ENCODE results near the gene HCAR1.
A peak's percentile ranks its signal among the peaks of the same experiment; 100 is the strongest.
"Not testable (repeated sequence)": the region's sequence is repeated elsewhere in the genome, so short reads cannot be mapped to it uniquely, and the experiment has no call there.

HCAR1 gene, protein sequence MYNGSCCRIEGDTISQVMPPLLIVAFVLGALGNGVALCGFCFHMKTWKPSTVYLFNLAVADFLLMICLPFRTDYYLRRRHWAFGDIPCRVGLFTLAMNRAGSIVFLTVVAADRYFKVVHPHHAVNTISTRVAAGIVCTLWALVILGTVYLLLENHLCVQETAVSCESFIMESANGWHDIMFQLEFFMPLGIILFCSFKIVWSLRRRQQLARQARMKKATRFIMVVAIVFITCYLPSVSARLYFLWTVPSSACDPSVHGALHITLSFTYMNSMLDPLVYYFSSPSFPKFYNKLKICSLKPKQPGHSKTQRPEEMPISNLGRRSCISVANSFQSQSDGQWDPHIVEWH

DNA sequence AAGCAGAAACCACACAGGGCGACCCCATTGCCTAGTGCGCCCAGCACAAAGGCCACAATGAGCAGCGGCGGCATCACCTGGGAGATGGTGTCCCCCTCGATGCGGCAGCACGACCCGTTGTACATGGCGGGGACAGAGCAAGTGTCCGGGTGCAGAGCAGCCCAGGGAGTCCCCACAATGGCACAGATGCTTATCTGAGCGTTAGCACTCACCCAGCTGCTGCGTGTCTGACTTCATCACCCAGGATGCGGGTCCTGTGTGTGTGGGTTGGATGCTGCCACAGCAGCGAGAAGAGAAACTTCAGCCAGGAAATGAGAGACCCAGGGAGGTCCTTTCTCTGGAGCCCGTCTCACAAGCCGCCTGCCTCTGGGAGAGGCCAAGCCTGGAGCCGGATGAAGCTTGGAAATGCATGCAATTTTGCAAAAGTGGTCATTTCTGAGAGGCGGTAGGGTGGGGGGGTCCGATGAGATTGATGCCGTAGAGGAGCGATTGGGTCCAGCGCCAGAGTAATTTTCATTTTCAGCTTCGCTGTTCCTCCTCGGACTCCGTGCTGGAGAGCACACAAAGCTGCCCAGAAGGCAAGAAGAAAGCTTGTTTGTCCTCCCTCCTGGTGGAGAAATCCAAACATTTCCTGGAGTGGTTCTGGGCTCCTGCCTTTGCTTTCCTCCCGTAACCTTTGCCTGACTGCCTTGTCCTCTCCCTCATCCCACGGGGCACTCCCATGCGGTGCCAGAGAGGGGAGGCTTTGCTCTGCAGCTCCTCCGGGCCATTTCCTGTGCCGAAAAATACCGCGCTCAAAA is at the start of gene HCAR1:
TSS of gene HCAR1 (minus strand) at position 630 of the 800 bp plus-strand sequence. CDS start at position 125, 505 bp downstream.
- FAIRE-seq = no peak

DNA sequence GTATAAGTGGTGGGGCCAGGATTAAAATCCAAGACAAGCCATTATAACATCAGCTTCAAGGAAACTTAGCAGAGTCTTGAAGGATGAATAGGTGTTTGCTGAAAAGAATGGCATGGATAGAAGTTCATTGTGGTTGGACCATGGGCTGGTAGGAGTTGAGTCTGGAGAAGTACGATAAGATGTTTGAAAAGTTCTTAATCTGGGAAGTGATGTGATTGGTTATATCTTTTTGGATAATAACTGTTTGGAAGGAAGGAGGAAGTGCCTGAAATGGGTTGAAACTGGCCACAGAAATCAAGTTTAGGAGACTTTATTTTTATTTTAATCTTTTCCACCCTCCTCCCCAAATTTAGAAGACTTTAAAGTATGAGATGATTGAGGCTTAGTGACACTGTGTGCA is 26.9 kb upstream of the HCAR1 start:
- no peak for FAIRE-seq

DNA sequence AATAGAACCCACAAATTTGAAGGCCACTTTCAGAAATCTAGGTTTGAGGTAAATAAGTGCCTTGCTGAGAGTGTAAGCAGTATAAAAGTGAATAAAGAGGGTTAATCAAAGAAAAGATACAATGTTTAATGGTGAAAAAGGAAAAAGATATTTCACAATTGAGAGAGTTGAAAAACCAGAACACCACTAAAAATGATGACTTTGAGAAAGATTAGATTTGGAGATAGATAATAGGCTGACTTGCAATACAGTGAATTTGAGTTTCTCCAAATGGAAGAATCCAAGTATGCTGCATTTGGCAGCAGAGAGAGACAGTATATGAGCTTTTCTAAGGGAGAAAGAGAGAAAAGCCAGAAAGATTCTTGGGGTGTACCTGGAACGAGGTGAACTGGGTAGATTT is 24.1 kb upstream of the HCAR1 start:
- FAIRE-seq = no peak

DNA sequence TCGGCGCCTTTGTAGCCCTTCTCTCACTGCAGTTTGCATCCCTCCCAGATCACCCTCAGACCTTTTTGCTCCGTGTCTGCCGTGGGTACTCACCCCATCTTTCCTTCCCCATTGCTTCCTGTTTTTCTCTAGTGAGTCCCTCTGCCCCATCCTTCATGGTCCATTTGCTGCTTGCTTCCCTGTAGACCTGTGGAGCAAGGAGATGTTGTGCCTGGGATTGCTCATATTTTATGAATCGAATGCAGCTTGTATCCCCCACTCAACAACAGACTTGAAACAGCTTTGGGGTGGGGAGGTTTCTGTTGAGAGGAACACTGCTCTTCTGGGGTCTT is 22.6 kb upstream of the HCAR1 start:
- FAIRE-seq = no peak

DNA sequence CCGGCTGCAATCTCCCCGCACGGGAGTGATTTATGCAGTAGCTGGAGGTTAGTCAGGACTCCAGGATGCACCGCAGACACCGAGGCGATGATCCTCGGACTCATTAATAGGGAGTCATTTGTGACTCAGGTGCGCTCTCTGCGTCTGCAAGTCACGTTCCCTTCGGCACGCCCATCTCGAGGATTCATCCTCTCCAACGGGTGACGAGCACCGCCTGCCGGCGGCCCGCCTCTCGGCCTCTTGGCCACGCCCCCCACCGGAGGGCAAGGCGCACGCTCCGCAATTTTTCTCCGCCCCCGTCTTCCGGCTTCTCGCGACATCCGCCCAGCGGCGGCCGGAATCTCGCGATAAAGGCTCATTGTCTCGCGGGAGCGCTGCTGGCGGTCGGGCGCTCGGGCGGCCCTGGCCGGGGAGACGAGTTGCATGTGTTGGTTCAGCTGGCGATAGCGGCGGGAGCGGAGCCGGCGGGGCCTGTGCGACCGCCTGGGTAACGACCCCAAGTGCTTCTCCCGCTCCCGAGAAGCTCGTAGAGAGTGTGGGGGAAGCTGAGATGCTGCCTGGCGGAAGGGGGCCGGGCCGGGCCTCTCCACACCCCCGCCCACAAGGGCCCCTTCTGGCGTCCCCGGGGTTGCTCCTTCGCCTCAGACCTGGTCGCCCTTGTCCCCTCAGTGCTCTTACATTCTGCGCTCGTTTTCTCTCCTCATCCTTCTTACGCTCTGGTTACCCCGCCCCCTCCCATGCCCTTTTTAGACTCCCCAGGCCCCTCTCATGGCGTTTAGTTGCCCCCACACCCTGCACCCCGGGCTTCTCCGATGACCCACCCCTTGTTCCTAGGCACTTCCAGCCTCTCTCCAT is 22.0 kb upstream of the HCAR1 start, which contains the start of gene DENR:
TSS of gene DENR (plus strand) at position 361 of the 855 bp plus-strand sequence. CDS start 878 bp downstream, outside the sequence.
- FAIRE-seq = peak; percentile 36

DNA sequence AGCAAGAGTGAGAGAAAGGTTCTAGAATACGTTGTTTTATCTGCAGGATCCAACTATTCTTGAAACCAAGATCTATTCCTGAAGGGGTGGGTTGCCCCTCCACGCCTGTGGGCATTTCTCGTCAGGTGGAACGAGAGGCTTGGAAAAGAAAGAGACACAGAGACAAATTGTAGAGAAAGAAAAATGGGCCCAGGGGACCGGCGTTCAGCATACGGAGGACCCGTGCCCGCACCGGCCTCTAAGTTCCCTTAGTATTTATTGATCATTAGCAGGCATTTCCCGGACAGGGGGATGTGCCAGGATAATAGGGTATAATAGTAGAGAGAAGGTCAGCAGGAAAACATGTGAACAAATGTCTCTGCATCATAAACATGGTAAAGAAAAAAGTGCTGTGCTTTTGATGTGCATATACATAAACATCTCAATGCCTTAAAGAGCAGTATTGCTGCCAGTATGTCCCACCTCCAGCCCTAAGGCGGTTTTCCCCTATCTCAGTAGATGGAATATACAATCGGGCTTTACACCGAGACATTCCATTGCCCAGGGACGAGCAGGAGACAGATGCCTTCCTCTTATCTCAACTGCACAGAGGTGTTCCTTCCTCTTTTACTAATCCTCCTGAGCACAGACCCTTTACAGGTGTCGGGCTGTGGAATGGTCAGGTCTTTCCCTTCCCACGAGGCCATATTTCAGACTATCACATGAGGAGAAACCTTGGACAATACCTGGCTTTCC is 20.3 kb upstream of the HCAR1 start:
- not testable (repeated sequence) for FAIRE-seq

DNA sequence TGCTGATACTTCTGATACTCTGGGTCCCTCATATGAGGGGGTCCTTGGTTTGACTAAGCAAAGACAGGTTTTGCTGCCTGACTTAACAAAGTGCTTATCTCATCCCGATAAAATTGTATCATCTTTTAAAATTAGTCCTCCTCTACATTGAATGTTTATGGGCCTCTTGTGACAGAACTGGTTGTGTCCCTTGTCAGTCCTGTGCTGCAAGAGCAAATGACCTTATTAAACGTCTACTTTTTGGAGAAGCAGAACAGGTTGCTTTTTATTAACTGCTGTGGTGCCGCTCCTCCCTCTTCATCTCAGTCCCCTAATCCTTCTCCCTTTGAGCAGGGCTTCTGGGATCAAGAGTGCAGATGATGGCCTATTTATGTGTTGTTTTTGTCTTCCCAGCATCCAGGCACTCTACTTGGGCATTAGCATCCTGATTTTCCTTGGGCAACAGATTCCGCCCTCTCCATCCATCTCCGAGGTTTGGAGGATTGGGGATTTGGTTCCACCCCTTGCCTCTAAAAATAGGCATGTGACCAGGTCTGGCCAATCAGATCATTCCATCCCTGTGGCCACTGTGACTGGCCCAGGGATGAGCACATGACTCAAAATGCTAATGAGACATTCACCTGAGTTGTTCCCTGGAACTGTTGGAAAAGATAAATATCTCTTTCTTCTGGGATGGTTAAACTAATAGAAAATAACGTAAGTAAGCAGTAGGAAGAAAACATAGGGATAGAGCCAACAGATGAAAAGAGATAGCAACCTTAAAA is 19.1 kb upstream of the HCAR1 start:
- FAIRE-seq = no peak

DNA sequence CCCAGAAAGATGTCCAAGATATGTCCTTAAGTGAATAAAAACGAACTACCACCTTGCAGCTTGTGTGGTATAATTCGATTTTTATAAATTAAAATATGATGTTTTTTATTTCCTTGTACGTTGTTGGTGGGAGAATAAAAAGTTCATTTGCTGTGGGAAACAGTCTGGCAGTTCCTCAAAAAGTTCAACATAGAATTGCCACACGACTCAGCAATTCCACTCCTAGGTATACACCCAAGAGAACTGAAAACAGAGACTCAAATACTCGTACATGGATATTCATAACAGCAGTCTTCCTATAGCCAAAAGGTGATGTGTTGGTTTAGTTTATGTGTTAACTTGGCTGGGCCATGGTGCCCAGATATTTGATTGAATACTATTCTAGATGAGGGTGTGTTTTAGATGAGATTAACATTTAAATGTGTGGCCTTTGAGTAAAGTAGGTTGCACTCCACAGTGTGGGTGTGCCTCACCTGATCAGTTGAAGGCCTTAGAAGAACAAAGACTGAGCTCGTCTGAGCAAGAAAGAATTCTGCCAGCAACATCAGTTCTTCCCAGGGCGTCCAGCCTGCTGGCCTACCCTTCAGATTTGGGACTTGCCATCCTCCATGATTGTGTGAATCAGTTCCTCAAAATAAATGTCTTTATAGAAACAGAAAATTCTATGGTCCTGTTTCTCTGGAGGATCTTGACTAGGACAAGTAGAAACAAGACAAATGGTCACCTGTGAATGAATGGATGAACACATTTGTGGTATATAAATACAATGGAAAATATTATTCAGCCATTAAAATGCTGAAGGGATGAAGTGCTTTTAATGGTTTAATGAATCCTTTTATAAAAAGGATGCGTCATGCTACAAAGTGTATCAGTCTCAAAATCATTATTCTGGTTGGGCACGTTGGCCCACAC is 16.8 kb upstream of the HCAR1 start:
- FAIRE-seq = no peak

DNA sequence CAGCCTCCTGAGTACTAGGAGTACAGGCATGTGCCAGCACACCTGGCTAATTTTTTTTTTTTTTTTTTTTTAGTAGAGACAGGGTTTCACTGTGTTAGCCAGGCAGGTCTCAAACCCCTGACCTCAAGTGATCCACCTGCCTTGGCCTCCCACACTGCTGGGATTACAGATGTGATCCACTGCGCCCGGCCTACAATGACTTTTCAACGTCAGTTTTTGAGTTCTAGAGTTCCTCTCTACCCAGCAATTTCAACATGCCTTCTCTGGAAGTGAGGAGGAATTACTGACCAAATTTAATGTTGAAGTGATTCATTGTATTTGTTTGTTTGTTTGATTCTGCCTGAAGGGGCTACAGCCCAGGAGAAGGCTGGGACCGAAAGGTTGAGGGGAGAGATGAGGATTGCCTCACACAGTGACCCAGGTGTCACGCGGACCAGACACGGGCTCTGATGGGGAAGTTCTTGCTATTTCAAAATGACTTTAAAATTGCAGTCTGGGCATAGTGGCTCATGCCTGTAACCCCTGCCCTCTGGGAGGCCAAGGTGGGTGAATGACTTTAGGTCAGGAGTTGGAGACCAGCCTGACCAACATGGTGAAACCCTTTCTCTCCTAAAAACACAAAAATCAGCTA is 13.4 kb upstream of the HCAR1 start:
- no peak for FAIRE-seq

DNA sequence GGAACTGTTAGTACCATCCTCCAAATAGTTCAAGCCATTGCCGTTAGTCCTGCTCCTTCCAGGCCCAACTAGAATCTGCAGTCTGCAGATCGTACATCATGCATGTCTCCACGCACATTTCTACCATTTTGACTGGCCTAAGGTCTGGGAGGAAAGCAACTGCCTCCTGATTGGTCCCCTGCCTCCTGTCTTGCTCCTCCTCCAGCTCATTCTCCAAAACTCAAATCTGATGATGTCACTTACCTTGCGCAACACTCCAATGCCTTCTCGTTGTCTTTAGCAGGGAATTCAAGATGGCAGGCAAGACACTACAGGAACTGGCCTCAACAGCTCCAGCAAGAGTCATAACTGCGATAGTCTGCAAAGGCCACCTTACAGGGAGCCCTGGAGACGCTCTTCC is 9.7 kb upstream of the HCAR1 start:
- FAIRE-seq = no peak

DNA sequence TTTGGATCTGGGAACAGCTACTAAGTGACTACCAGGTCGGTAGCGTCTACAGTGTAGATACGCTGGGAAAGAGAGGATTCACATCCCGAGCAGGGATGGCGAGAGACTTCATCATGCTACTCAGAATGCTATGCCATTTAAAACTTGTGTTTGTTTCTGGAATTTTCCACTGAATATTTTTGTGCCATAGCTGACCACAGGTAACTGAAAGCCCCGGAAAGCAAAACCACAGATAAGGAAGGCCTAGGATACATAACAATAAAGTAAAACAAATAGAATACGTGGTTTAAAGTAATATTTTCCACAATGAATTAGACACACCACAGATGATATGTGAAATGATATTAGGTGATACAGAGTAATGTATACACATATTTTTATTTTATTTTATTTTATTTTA is 7.9 kb upstream of the HCAR1 start:
- FAIRE-seq = no peak

DNA sequence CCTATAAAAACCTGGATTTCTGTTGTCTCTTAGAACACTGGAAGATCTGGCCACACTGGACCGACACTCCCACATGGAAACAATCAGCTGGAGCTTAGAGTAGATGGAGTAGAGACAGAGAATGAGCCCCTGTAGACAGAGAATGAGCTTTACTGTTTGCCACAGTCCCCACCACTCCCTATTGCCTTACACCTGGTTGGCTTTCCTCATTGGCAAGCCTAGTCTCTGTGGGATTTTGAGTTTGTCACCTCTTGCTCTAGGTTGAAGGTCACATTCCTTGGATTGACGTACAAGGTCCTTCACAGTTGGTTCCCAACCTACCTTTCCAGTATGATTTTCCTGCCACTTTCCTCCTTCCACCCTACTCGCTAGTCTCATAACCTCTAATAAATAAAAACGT is 2.0 kb upstream of the HCAR1 start:
- no peak for FAIRE-seq

DNA sequence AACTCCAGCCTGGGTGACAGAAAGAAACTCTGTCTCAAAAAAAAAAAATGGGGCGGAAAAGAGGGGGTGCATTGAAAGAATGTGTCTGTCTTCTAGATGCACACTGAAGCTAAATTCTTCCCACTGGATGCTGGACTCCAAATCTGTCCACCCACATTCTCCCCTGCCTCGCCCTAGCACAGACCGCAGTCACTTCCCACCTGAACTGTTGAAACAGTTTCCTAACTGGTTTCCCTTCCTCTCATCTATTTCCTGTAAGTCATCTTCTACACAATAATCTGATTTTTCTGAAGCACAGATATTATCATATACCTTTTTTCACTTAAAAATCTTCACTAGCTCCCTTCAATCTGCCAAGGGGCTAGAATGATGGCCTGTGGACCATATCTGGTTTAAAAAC is 1.5 kb upstream of the HCAR1 start:
- no peak for FAIRE-seq

DNA sequence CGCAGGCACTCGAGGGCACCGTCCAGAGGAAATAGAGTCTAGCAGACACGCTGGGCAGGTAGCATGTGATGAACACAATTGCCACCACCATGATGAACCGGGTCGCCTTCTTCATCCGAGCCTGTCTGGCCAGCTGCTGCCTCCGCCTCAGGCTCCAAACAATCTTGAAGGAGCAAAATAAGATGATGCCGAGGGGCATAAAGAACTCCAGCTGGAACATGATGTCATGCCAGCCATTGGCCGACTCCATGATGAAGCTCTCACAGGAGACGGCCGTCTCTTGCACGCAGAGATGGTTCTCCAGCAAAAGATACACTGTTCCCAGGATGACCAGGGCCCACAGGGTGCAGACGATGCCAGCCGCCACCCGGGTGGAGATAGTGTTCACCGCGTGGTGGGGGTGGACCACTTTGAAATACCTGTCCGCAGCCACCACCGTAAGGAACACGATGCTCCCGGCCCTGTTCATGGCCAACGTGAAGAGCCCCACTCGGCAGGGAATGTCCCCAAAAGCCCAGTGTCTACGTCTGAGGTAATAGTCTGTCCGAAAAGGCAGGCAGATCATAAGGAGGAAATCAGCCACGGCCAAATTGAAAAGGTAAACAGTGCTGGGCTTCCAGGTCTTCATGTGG is 945 bp downstream of the HCAR1 start:
- FAIRE-seq = no peak

DNA sequence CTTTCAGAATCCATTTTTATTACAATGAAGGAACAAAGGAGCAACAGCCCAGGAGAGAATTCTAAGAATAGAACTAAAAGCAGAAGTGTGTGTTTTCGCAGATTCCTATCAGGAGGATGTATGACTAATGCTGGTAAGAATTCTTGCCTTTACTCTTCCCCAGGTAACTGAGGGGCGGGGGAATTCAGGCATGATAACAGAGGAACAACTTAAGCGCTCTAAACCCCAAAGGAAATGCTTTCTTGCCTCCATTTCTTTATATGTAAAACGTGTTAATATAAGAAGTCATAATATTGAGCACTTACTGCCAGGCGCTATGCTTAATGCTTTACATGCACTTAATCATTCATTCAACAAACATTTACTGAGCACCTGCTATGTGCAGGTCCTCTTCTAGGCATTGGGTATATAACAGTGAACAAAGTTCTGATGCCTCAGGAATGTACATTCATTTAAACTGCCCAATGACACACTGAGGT is 4.5 kb downstream of the HCAR1 start:
- no peak for FAIRE-seq

DNA sequence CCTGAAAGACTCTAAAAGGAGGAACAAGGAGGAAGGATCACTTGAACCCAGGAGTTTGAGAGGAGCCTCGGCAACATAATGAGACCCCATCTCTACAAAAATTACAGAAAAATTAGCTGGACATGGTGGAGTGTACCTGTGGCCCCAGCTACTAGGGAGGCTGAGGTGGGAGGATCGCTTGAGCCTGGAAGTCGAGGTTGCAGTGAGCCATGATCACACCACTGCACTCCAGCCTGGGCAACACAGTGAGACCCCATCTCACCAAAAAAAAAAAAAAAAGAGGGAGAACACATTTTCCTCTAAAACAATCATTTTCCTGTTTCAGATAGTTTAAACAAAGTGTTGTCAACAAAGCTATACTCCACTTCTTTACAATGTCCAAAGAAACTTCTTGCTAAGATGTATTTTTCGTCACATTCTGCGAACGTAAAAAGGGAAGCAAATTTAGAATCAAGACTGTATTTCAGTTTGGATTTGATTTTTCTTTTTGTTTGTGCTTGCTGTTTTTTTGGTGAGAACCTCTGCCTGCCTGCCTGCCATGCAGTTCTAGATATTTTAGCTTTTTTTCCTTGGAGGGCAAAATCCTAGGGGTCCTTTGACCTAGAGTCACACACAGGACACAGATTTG is 5.1 kb downstream of the HCAR1 start:
- FAIRE-seq = no peak

DNA sequence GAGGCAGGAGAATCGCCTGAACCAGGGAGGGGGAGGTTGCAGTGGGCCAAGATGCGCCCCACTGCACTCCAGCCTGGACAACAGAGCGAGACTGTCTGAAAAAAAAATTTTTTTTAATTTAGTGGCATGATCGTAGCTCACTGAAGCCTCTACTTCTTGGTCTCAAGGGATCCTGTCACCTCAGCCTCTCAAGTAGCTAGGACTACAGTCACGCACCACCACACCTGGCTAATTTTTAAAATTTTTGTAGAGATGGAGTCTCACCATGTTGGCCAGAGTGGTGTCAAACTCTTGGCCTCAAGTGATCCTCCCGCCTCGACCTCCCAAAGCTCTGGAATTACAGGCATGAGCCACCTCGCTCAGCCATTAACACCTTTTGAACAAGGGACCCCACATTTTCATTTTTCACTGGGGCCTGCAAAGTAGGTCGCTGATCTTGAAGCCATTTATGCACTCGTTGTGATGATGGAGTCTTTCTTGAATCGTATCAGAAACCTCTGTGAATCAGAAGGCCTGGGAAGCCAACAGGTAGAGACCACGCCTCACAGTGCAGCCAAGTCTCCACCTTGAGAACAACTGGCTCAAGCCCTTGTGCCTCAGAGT is 5.9 kb downstream of the HCAR1 start:
- FAIRE-seq = no peak

DNA sequence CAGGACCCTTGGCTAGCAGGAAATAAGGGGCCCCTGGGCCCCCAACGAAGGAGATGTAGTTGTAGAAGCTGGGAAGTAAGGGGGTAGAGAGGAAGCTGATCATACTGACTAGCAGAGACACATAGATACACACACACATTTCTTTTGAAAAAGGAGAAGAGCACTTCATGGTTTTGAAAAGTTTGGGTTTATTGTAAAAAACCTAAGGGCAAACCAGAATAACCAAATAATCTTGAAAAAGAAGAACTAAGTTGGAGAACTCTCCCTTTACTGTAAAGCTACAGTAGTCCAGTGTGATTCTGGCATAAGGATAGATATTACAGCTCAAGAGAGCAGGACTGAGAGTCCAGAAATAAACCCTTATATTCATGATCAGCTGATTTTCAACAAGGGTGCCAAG is 8.3 kb downstream of the HCAR1 start:
- FAIRE-seq = no peak
